CD4-positive, alpha-beta T cell treated with Interleukin-4 for 1 hour (primary cell): ENCODE measurements around the gene SNTG2.

Experiments
- DNase-seq, 2 donors: peaks; one replicate each; pipeline ENCODE4 v3.0.0-alpha.2; 2020 to 2022

Gene SNTG2

DNA sequence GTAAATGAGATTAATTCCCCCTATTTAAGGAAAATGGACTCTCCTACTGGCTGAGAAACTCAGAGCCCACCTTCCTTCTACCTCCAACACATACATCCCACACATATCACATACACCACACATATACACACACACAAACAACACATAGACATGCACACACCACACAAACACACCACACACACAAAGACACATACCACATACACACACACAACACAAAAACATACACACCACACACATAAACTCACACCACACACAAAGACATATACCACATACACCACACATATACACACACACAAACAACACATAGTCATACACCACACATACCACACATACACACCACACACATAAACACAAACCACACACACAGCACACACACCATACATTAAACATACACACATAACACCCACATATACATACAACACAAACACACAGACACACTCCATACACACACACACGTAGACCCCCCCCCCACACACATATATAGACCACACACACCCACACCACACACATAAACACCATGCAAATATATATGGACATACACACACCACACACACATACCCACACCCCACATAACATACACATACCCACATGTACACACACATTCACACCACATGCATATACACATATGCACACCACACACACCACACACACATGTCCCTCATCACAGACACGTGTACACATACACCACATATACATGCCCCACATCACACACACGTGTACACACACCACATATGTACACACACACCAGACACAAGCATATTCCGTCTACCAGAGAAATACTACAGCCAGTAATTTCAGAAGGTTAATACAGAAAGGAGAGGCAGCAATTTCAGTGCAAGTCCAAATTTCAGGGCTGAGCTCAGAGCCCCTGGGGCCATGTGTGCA is 204.3 kb downstream of the SNTG2 start:
- DNase-seq: no peak

GRCh38 chr2:1156059-1156458 is 205.4 kb downstream of the SNTG2 start:
- no peak for DNase-seq

- no peak for DNase-seq
Measured at GRCh38 chr2:1156531-1156930, 205.9 kb downstream of the SNTG2 start.

DNA sequence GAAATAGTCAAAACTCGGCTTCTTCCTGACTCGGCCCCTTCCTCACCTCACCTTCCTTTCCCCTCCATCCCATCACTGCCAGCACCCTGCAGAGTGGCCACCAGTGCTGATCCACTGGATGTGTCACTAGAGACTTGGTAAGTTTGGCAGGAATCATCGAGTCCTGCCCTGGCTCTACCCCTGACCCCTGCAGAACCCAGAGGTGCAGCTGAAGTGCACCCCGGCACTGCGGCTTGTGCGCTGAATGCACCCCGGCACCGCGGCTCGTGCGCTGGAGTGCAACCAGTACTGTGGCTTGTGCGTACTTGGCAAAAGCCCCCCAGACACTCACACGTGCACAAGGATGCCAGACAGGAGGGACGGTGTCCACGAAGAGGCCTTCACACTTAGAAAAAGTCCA is 206.5 kb downstream of the SNTG2 start:
- DNase-seq: no peak

DNA sequence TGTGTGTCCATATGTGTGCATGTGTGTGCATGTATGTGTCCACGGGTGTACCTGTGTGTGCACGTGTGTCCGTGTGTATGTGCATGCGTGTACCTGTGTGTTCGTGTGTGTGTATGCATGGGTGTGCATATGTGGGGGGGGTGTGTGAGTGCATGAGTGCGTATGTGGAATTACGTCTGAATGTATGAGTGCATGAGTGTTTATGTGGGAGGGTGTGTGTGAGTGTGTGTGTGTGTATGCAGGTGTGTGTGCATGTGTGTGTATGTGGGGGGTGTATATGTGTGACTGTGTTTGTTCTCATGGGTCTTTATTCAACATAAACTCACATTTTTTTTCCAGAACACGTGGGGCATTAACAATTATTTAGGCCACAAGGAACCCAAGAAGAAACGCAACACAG is 208.4 kb downstream of the SNTG2 start:
- DNase-seq: no peak

- DNase-seq: no peak
Measured at GRCh38 chr2:1162246-1162645, 211.6 kb downstream of the SNTG2 start.

GRCh38 chr2:1162768-1163584 is 212.3 kb downstream of the SNTG2 start:
- peak; percentile 24 to 46 for DNase-seq

GRCh38 chr2:1166976-1167375 is 216.3 kb downstream of the SNTG2 start:
- DNase-seq: peak in 1 of 2 donors; percentile 39

DNA sequence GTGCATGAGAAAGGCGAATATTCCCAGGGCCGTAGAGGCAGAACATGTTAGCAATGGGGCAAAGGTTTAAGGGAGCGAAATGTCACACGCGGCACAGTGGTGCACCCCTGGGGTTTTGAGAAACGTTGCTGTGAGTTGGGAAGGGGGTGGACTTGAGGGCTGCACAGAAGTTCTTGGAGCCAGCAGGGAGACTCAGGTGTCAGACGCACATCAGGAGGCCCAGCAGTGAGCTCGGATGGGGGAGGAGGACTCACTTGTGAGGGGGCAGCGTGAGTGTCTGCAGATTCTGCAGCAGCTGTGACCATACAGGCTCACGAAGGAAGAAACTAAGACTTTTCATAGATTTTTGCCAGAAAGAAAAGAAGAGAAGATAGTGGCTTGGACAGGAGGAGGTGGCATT is 218.2 kb downstream of the SNTG2 start:
- DNase-seq: no peak

DNA sequence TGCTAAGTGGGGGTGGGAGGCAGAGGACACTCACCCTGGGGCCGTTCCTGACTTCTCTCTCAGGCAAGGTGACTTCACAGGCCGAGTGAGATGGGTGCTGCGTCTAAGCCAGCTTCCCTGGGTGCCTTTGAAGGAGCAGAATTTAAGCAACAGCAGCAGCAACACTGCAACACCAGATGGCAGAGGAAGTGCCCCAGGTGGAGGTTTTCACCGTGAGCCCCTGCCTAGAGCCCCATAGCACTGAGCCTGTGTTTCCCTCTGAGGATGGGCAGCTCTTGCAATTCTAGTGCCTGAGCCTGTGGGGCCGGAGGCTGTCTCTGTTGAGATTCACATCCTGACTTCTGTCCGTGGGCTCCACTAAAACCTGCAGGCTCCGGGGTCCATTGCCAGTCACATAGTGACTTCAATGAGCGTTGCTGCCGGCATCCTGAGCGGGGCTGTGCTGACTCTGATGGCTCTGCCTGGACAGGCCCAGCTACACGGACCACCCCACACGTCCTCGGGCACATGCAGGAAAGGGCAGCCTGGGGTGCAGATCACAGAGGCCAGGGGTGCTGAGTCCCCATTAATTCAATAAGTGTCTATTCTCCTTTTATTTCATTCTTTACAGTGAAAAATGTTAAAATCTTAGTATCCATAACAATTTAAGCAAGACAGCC is 218.8 kb downstream of the SNTG2 start:
- DNase-seq: no peak

GRCh38 chr2:1170241-1170640 is 219.6 kb downstream of the SNTG2 start:
- no peak for DNase-seq

DNA sequence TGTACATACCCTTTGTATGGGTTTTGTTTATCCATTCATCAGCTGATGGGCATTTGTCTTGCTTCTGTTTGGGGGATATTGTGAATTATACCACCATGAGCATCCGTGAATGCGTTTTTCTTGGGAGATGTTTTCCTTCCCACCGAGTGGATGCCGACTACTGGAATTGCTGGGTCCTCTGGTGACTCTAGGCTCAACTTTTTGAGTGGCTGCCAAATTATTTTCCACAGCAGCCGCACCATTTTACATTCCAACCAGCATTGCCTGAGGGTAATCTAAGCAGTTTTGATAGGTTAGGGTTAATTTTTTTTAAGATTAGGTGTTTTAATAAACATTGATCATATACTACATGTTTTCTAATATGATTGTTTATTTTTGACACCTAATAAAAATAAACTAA is 220.1 kb downstream of the SNTG2 start:
- DNase-seq: no peak

- DNase-seq: no peak
Measured at GRCh38 chr2:1173528-1173927, 222.9 kb downstream of the SNTG2 start.

DNA sequence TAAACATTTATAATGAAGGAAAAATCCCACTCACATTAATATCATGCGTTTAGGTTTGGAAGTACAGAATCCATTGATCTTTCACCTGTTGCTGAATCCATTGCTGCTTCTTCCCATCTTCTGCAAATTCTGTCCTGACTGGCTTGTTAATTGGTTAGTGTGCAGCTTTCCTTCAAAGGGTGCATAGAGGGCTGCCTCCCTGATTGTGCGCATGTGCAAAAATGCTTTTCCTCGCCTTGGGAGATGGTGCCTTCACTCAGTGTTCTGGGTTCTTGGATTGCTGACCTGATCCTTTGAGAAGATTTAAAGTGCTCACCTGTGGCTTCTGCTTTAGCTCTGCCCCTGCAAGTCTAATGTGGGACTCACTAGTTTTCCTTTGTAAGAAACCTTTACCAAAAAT is 231.2 kb downstream of the SNTG2 start:
- DNase-seq: no peak

DNA sequence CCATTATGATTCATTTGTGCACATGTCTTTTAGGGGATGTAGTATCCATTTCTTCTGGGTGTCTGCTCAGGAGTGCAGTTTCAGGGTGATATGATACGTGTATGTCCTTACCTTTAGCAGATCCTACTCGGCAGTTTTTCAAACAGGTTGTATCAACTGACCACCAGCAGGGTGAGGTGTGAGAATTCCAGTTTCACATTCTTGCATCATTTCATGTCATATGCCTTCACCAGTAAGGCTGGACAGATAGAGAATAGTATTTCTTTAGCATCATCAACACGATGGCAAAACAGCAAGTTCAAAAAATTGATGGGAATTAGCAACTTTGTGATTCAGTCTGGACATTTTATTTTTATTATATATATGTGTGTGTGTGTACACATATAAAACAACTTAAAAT is 232.7 kb downstream of the SNTG2 start:
- DNase-seq: no peak

DNA sequence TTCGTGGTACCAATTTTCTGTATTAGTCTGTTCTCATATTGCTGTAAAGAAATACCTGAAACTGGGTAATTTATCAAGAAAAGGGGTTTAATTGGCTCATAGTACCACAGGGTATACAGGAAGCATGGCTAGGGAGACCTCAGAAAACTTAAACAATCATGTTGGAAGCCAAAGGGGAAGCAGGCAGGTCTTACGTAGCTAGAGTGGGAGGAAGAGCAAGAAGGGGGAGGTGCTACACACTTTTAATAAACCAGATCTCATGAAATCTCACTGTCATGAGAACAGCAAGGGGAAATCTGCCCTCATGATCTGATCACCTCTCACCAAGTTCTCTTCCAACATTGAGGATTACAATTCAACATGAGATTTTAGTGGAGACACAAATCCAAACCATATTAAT is 235.8 kb downstream of the SNTG2 start:
- no peak for DNase-seq

DNA sequence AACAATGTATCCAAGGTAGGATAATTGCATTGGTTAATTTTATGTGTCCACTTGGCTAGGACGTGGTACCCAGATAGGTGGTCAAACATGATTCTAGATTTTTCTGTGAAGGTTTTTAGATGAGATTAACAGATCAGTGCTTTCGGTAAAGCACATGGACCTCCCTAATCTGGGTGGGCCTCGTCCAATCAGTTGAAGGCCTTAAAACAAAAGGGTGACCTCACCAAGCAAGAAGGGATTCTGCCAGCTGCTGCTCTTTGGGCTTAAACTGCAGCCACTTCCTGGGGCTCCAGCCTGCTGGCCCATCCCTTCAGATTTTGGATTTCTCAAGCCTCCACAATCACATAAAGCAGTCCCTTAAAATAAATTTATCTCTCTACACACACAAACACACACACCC is 236.5 kb downstream of the SNTG2 start:
- no peak for DNase-seq

GRCh38 chr2:1192121-1192520 is 241.5 kb downstream of the SNTG2 start:
- DNase-seq: no peak

GRCh38 chr2:1193801-1194200 is 243.2 kb downstream of the SNTG2 start:
- no peak for DNase-seq

DNA sequence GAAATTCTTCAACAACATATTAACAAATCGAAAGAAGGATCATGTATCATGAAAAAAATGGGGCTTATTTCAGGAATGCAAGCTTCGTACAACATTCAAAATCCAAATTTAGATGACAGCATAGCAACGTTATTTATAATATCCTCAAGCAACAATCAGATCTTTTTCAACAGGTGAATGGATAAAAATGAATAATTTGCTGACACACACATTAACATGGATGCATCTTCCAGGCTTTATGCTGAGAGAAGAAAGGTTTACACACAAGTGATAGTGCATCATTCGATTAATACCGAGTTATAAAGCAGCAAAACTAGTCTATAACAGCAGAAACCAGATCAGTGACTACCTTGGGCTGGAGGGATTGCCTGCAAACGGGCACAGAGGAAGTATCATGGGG is 253.1 kb downstream of the SNTG2 start:
- DNase-seq: no peak

DNA sequence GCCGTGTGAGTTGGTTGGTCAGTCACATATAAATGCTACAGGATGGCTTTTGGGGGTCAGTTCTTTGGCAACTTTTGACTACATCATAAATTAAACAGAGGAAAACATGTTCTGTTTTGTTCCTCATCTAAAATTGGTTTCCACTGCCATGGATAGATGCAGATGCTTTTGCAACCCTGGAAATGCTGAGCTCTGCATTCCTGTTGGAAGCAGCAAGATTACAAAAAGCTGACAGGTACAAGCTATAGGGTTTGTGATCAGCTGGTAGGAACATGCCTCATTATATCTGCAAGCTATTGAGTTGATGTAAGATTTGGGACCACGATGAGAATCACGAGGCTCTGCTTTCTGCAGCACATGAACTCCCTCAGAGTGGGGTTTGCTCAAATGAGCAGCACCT is 255.2 kb downstream of the SNTG2 start:
- DNase-seq: no peak

DNA sequence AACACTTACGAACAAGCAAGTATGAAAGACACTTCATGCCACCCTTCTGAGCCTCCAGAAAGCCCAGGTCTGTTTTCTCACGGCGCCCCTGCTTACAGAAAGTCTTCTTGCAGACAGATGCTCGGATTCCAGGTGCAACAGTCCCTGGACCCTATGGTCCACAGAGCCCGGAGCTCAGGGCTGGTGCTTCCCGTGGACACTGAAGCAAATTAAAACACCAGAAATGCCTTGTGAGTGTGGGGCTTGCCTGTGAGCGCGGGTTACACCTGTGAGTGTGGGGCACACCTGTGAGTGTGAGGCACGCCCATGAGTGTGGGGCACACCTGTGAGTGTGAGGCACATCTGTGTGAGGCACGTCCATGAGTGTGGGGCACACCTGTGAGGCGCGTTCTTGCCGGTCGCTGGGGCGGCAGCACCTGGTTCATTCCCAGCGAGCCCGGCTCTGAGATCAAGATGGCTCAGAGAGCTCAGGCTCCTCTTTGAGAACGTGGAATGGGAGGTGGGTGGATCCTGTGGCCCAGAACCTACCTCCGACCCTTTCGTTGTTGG is 257.4 kb downstream of the SNTG2 start:
- DNase-seq: no peak

DNA sequence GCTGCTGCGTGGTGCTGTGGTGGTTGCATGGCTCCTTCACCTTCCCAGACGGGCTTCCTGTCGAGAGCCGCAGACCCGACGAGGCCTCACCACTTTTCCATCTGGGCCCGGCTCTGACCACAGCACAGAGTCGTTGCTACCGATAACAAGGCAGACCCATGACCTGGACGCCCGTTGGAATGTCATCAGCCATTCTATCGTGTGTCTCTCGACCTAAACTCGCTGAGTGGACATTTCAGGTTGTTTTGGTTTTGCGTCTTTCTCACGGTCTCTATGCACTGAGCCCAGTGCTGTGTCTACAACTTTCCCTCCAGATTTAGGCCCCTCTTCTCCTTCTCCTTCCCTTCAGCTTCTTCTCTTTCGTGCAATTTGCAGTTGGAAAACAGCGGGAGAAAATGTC is 257.9 kb downstream of the SNTG2 start:
- DNase-seq: no peak
